ENCODE measurements around the gene YPEL2. TPM values are rescaled to one million over a fixed set of nuclear protein-coding genes. Genes with fewer than 3 reads are reported as not detected.

Gene YPEL2
- total and polyA plus RNA-seq, 2 of the 13 experiments (the other 11 are each of a cell fraction or from before 2014, with no cell fraction given), result 8.5 to 21.1 TPM

GRCh38 chr17:59401725-59402124, 70.3 kb downstream of the YPEL2 start (continued):
- TF ChIP-seq ZNF562 (CRISPR knock-in tag; IDR thresholded peaks at IDR 0.05; ENCODE audit: borderline replicate concordance), result no peak
- 0 out of 2 replicates have a peak, but pooled peaks have one; percentile 46 for TF ChIP-seq CEBPG (CRISPR knock-in tag; IDR thresholded peaks at IDR 0.05)
- TF ChIP-seq NCOA5 (CRISPR knock-in tag; IDR thresholded peaks at IDR 0.05), result no peak
- TF ChIP-seq ZNF691 (CRISPR knock-in tag; IDR thresholded peaks at IDR 0.05; ENCODE audit: borderline replicate concordance, low read depth), result no peak
- TF ChIP-seq JUN (CRISPR knock-in tag; IDR thresholded peaks at IDR 0.05), result no peak
- TF ChIP-seq REL (CRISPR knock-in tag; conservative IDR thresholded peaks at IDR 0.05), result no peak
- TF ChIP-seq NR2F6 (IDR thresholded peaks at IDR 0.05), result peak; percentile 48; the same call in 1 of the 2 replicates
- TF ChIP-seq NR2F6 (CRISPR knock-in tag; IDR thresholded peaks at IDR 0.05), result peak; percentile 57; the same call in 1 of the 2 replicates
- peak; percentile 73 for TF ChIP-seq PAXIP1 (CRISPR knock-in tag; conservative IDR thresholded peaks at IDR 0.05)
- no peak for TF ChIP-seq PCBP2 (optimal IDR thresholded peaks at IDR 0.05; ENCODE audit: low read depth, low read length, poor library complexity, severe bottlenecking)
- peak; percentile 35; the same call in 1 of the 2 replicates for TF ChIP-seq ZNF792 (CRISPR knock-in tag; IDR thresholded peaks at IDR 0.05)
- no peak for TF ChIP-seq PRPF4 (IDR thresholded peaks at IDR 0.05; ENCODE audit: low read depth, low read length, poor library complexity, severe bottlenecking)
- no peak for TF ChIP-seq LCORL (IDR thresholded peaks at IDR 0.05)
- no peak for TF ChIP-seq LCORL (CRISPR knock-in tag; IDR thresholded peaks at IDR 0.05)
- no peak for TF ChIP-seq ZNF3 (CRISPR knock-in tag; IDR thresholded peaks at IDR 0.05)
- TF ChIP-seq XBP1 (CRISPR knock-in tag; IDR thresholded peaks at IDR 0.05), result no peak
- no peak for TF ChIP-seq ZBTB34 (CRISPR knock-in tag; IDR thresholded peaks at IDR 0.05)
- TF ChIP-seq ATF7-NPFF (CRISPR knock-in tag; IDR thresholded peaks at IDR 0.05; ENCODE audit: low read depth), result no peak
- TF ChIP-seq ELF1 (CRISPR knock-in tag; IDR thresholded peaks at IDR 0.05), result no peak
- no peak for TF ChIP-seq SRSF4 (IDR thresholded peaks at IDR 0.05; ENCODE audit: low read depth, low read length, poor library complexity, severe bottlenecking)
- TF ChIP-seq ZBTB2 (CRISPR knock-in tag; IDR thresholded peaks at IDR 0.05; ENCODE audit: low read depth), result no peak
- no peak for TF ChIP-seq FLYWCH1 (CRISPR knock-in tag; IDR thresholded peaks at IDR 0.05)
- TF ChIP-seq SKIL (CRISPR knock-in tag; IDR thresholded peaks at IDR 0.05; ENCODE audit: borderline replicate concordance), result no peak
- TF ChIP-seq KDM5B (CRISPR knock-in tag; IDR thresholded peaks at IDR 0.05; ENCODE audit: borderline replicate concordance), result no peak
